GM12878 (cell line): ENCODE data around the gene VASH1. TPM values are rescaled to one million over a fixed set of nuclear protein-coding genes. Genes with fewer than 3 reads are reported as not detected.

Source experiments
- ATAC-seq: fragments of 200-7000 bp; cut with Tn5 transposase; 3 replicates; pipeline ENCODE4 v1.9.1; 2020; ENCODE audit warnings: mild to moderate bottlenecking, moderate library complexity
- BruUV-seq: library from RNA; stranded (reverse); fragments of 400-500 nt; replicated peaks from 2 replicates; lab custom pipeline; 2021; lab: Mats Ljungman, UMichigan
- CTCF ChIA-PET: fragments of 300-600 bp; sonication (Branson Sonifier 250); formaldehyde crosslinking; extraction: SDS; loops from one replicate; lab custom pipeline; 2021; ENCODE audit warnings: inconsistent platforms; lab: Yijun Ruan, JAX
- POLR2A ChIA-PET: fragments of 350-600 bp; formaldehyde crosslinking; extraction: SDS; loops from one replicate; lab custom pipeline; 2021; ENCODE audit warnings: inconsistent platforms; lab: Charles Lee
- RAD21 ChIA-PET: fragments of 300-600 bp; sonication (Branson Sonifier 250); formaldehyde crosslinking; loops from one replicate; lab custom pipeline; 2023; ENCODE audit warnings: antibody characterized with exemption; ENCODE audit not compliant: unreplicated experiment; lab: Charles Lee
- SMC1A ChIA-PET: fragments of 300-600 bp; sonication (Branson Sonifier 250); formaldehyde crosslinking; loops from one replicate; lab custom pipeline; 2023; ENCODE audit not compliant: unreplicated experiment, uncharacterized antibody; lab: Charles Lee
- DNase-seq: peaks from one replicate; pipeline ENCODE4 v3.0.0-alpha.2; 2011; ENCODE audit warnings: low read depth, low spot score
- FAIRE-seq: peaks from 3 replicates; lab custom pipeline; 2011; peaks lifted over from hg19 to GRCh38; lab: Jason Lieb, UNC
- H2AFZ ChIP-seq: 2 replicates; pipeline ENCODE4 v1.6.0; 2011; ENCODE audit warnings: low read depth, low read length, control low read depth; ENCODE audit not compliant: control insufficient read depth
- H3K27ac ChIP-seq: 2 replicates; pipeline ENCODE4 v1.5.1; 2011; ENCODE audit warnings: control low read depth; ENCODE audit not compliant: control insufficient read depth, insufficient read depth
- H3K27me3 ChIP-seq, 2 experiments: replicated peaks in 1 of 2; 2 replicates each; pipeline versions ENCODE4 v1.6.0 to v1.6.1; 2011; ENCODE audit warnings: low read length in 1 of 2; ENCODE audit not compliant: control insufficient read depth in 2 of 2, insufficient read depth in 2 of 2
- H3K36me3 ChIP-seq, 2 experiments: 2 replicates each; pipeline ENCODE4 v1.5.1; 2011; ENCODE audit warnings: low read length in 1 of 2; ENCODE audit not compliant: control insufficient read depth in 2 of 2, insufficient read depth in 2 of 2
- H3K4me1 ChIP-seq: 2 replicates; pipeline ENCODE4 v1.6.1; 2011; ENCODE audit warnings: mild to moderate bottlenecking, low read length, moderate library complexity, mixed read lengths; ENCODE audit not compliant: control insufficient read depth, insufficient read depth
- H3K4me2 ChIP-seq: 2 replicates; pipeline ENCODE4 v1.6.0; 2011; ENCODE audit warnings: control low read depth; ENCODE audit not compliant: control insufficient read depth, insufficient read depth
- H3K4me3 ChIP-seq: fragments of 200-600 bp; sonication (generic); 2 replicates; pipeline ENCODE4 v1.5.1; 2016
- H3K79me2 ChIP-seq: 2 replicates; pipeline ENCODE4 v1.6.0; 2011; ENCODE audit warnings: low read length; ENCODE audit not compliant: control insufficient read depth, insufficient read depth
- H3K9ac ChIP-seq: 2 replicates; pipeline ENCODE4 v1.8.0; 2011; ENCODE audit warnings: low read length, control low read depth, mixed read lengths; ENCODE audit not compliant: control insufficient read depth, insufficient read depth
- H3K9me3 ChIP-seq: replicated peaks from 3 replicates; pipeline ENCODE4 v1.5.1; 2011; ENCODE audit warnings: mild to moderate bottlenecking, low read length; ENCODE audit not compliant: control insufficient read depth, insufficient read depth
- H4K20me1 ChIP-seq: 2 replicates; pipeline ENCODE4 v1.6.0; 2011; ENCODE audit not compliant: control insufficient read depth, insufficient read depth
- CHD4 ChIP-seq: fragments of 200-600 bp; sonication (generic); IDR thresholded peaks from 2 replicates; pipeline ENCODE4 v1.6.1; 2016; ENCODE audit warnings: mild to moderate bottlenecking
- FOXM1 ChIP-seq: IDR thresholded peaks from 2 replicates; pipeline ENCODE4 v1.6.1; 2012; ENCODE audit warnings: low read depth, mild to moderate bottlenecking, inconsistent platforms, low read length, moderate library complexity
- NFXL1 ChIP-seq: fragments of 450-650 bp; IDR thresholded peaks from 2 replicates; pipeline ENCODE4 v1.6.1; 2017; ENCODE audit warnings: antibody characterized with exemption, mild to moderate bottlenecking, borderline replicate concordance
- WGBS: methylation state at CpG from one replicate; pipeline ENCODE4 v1.1.6; 2016; ENCODE audit warnings: low lambda C conversion rate; ENCODE audit not compliant: insufficient replicate concordance, insufficient coverage; ENCODE audit errors: missing lambda C conversion rate; 5-methylcytosine and 5-hydroxymethylcytosine counted together
- in situ Hi-C: fragments of 300-500 bp; cut with MboI; formaldehyde crosslinking; loops from 9 replicates; pipeline ENCODE4 v1.14.3; 2018; ENCODE audit warnings: mixed read lengths
- intact Hi-C: fragments of 100-400 bp; cut with micrococcal nuclease; formaldehyde crosslinking; loops from one replicate; pipeline ENCODE4 v1.14.2; 2022; ENCODE audit not compliant: unreplicated experiment
- polyA plus RNA-seq, 11 experiments: library from polyadenylated mRNA; depleted of rRNA in 4 of 11; unstranded in 6 of 11; stranded (reverse) in 5 of 11; fragments of >200 nt; fragmentation: Nextera tagmentation in 4 of 11; fragmentation: Illumina TruSeq in 1 of 11; extraction: Ambion mirVana in 4 of 11; extraction: Trizol in 1 of 11; gene quantifications; 1 replicate in 1 of 11; 2 replicates in 10 of 11; pipeline versions ENCODE4 v1.2.1 to v1.2.3, GENCODE V29; 2011 to 2016; ENCODE audit warnings: inconsistent platforms in 2 of 11, missing spikeins in 2 of 11, low read depth in 1 of 11
- total RNA-seq, 4 experiments: library from RNA; depleted of rRNA in 3 of 4; stranded (reverse); fragments of >200 nt in 3 of 4; fragmentation: Illumina TruSeq in 1 of 4; extraction: Trizol in 1 of 4; gene quantifications; 2 replicates each; pipeline versions ENCODE4 v1.2.1 to v1.2.3, GENCODE V29; 2013 to 2021
- TF ChIP-seq, protein P1 (sequence below): fragments of 450-650 bp; IDR thresholded peaks from 2 replicates; pipeline ENCODE4 v1.6.1; 2017; ENCODE audit warnings: low read depth, mild to moderate bottlenecking, moderate library complexity
- TF ChIP-seq, protein P2 (sequence below): IDR thresholded peaks from 2 replicates; pipeline ENCODE4 v1.6.1; 2012; ENCODE audit warnings: low read depth, low read length, improper control_type of control experiment
- TF ChIP-seq, protein P3 (sequence below): fragments of 450-650 bp; IDR thresholded peaks from 2 replicates; pipeline ENCODE4 v1.6.1; 2017; ENCODE audit warnings: antibody characterized with exemption, mild to moderate bottlenecking, moderate library complexity
- TF ChIP-seq, protein P4 (sequence below): IDR thresholded peaks from 2 replicates; pipeline ENCODE4 v1.6.1; 2012; ENCODE audit warnings: low read depth, low read length, improper control_type of control experiment

The VASH1 gene
- total and polyA plus RNA-seq, 10 of the 15 experiments (the other 5 are each of a cell fraction or from before 2014, with no cell fraction given), result 0.06 to 2.3 (median 0.53) TPM

DNA sequence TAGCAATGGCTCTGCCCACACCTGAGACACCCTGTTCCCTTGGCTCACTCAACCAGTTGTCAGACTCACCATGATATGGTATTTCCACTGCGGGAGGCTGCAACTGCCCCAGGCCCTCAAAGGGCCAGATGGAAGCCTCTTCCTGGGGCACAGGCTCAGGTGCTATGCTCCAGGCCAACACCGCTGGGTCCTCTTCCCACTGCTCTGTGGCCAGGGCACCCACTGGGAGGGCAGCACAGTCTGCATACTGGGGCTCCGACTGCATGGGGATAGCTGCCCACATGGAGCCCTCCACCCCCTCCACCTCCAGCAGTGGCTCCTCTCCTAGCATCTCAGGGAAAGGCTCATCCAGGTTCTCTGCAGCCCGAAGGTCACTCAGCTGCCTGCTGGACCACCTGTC, 47.7 kb downstream of the VASH1 start:
- SMC1A ChIA-PET, result interaction anchor here (2.9 kb wide), 1 partner anchor 98 kb away, joined by 23 read pairs; no protein-coding TSS in a partner anchor

More for the DNA sequence above, 47.7 kb downstream of the VASH1 start:
- H3K9ac ChIP-seq, result no peak overlapping the region
- intact Hi-C loops, result no loop called here
- H4K20me1 ChIP-seq, result no peaks in the 10 kb centered on the region
- no TSS peak for BruUV-seq
- ATAC-seq (no peak), FAIRE-seq (no peak), DNase-seq (no peak)
- TF ChIP-seq, protein P1, sequence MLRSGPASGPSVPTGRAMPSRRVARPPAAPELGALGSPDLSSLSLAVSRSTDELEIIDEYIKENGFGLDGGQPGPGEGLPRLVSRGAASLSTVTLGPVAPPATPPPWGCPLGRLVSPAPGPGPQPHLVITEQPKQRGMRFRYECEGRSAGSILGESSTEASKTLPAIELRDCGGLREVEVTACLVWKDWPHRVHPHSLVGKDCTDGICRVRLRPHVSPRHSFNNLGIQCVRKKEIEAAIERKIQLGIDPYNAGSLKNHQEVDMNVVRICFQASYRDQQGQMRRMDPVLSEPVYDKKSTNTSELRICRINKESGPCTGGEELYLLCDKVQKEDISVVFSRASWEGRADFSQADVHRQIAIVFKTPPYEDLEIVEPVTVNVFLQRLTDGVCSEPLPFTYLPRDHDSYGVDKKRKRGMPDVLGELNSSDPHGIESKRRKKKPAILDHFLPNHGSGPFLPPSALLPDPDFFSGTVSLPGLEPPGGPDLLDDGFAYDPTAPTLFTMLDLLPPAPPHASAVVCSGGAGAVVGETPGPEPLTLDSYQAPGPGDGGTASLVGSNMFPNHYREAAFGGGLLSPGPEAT, result no peak
- TF ChIP-seq CHD4 (no peak), NFXL1 (no peak), FOXM1 (no peak)
- TF ChIP-seq, protein P2, sequence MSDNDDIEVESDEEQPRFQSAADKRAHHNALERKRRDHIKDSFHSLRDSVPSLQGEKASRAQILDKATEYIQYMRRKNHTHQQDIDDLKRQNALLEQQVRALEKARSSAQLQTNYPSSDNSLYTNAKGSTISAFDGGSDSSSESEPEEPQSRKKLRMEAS, result no peak
- TF ChIP-seq, protein P3, sequence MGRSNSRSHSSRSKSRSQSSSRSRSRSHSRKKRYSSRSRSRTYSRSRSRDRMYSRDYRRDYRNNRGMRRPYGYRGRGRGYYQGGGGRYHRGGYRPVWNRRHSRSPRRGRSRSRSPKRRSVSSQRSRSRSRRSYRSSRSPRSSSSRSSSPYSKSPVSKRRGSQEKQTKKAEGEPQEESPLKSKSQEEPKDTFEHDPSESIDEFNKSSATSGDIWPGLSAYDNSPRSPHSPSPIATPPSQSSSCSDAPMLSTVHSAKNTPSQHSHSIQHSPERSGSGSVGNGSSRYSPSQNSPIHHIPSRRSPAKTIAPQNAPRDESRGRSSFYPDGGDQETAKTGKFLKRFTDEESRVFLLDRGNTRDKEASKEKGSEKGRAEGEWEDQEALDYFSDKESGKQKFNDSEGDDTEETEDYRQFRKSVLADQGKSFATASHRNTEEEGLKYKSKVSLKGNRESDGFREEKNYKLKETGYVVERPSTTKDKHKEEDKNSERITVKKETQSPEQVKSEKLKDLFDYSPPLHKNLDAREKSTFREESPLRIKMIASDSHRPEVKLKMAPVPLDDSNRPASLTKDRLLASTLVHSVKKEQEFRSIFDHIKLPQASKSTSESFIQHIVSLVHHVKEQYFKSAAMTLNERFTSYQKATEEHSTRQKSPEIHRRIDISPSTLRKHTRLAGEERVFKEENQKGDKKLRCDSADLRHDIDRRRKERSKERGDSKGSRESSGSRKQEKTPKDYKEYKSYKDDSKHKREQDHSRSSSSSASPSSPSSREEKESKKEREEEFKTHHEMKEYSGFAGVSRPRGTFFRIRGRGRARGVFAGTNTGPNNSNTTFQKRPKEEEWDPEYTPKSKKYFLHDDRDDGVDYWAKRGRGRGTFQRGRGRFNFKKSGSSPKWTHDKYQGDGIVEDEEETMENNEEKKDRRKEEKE, result no peak
- TF ChIP-seq, protein P4, sequence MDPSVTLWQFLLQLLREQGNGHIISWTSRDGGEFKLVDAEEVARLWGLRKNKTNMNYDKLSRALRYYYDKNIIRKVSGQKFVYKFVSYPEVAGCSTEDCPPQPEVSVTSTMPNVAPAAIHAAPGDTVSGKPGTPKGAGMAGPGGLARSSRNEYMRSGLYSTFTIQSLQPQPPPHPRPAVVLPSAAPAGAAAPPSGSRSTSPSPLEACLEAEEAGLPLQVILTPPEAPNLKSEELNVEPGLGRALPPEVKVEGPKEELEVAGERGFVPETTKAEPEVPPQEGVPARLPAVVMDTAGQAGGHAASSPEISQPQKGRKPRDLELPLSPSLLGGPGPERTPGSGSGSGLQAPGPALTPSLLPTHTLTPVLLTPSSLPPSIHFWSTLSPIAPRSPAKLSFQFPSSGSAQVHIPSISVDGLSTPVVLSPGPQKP, result no peak
- WGBS, result 86% methylated on average over 4 of the region's 4 CpGs
- H3K4me1 ChIP-seq, result no peaks in the 10 kb centered on the region
- H3K9me3 ChIP-seq, result no peaks in the 10 kb centered on the region
- no peak overlapping the region for H3K27ac ChIP-seq
- H3K4me3 ChIP-seq, result no peak overlapping the region
- in situ Hi-C loops, result no loop called here
- POLR2A ChIA-PET, result no interaction called here
- H3K4me2 ChIP-seq, result no peak overlapping the region
- RAD21 ChIA-PET, result interaction anchor here (4.3 kb wide), 1 partner anchor 98 kb away, joined by 30 read pairs; no protein-coding TSS in a partner anchor
- CTCF ChIA-PET, result interaction anchor here (8.5 kb wide), 1 partner anchor 99 kb away, joined by 132 read pairs; no protein-coding TSS in a partner anchor
- H2AFZ ChIP-seq, result no peak overlapping the region
- peaks cover 7% of the 10 kb centered on the region for H3K79me2 ChIP-seq
- no peaks in the 10 kb centered on the region for H3K27me3 ChIP-seq
- H3K36me3 ChIP-seq, result no peaks in the 10 kb centered on the region; a peak in 2 of 4 replicates
